Panc1 (cell line): ENCODE measurements around the gene PKP4. TPM values are rescaled to one million over a fixed set of nuclear protein-coding genes. Genes with fewer than 3 reads are reported as not detected.

Source experiments
- ATAC-seq: fragments of 200-7000 bp; cut with Tn5 transposase; 2 replicates; pipeline ENCODE4 v1.9.1; 2020; ENCODE audit warnings: mild to moderate bottlenecking, moderate library complexity
- BruUV-seq: library from RNA; stranded (reverse); fragments of 400-500 nt; replicated peaks from 2 replicates; lab custom pipeline; 2021; lab: Mats Ljungman, UMichigan
- CTCF ChIA-PET: fragments of 300-600 bp; sonication (Branson Sonifier 250); formaldehyde crosslinking; loops from one replicate; lab custom pipeline; 2022; ENCODE audit warnings: antibody characterized with exemption; lab: Charles Lee
- POLR2A ChIA-PET: fragments of 300-600 bp; sonication (Branson Sonifier 250); formaldehyde crosslinking; loops from one replicate; lab custom pipeline; 2022; ENCODE audit warnings: antibody characterized with exemption; lab: Charles Lee
- DNase-seq: peaks from one replicate; pipeline ENCODE4 v3.0.0-alpha.2; 2010; ENCODE audit warnings: low read depth, low spot score
- H3K27ac ChIP-seq: 2 replicates; pipeline ENCODE4 v1.5.1; 2011; ENCODE audit warnings: mild to moderate bottlenecking, low read length, inconsistent platforms
- H3K27me3 ChIP-seq: fragments of 200-500 bp; sonication (Bioruptor generic); 2 replicates; pipeline ENCODE4 v1.6.0; 2014; ENCODE audit warnings: low read length, inconsistent platforms; ENCODE audit not compliant: control insufficient read depth, insufficient read depth
- H3K36me3 ChIP-seq: fragments of 200-500 bp; sonication (Bioruptor generic); 2 replicates; pipeline ENCODE4 v1.5.1; 2014; ENCODE audit warnings: inconsistent platforms, mild to moderate bottlenecking, low read length, moderate library complexity; ENCODE audit not compliant: control insufficient read depth, insufficient read depth
- H3K4me1 ChIP-seq: 2 replicates; pipeline ENCODE4 v1.5.1; 2011; ENCODE audit warnings: inconsistent platforms, mild to moderate bottlenecking, low read length, moderate library complexity; ENCODE audit not compliant: control insufficient read depth, insufficient read depth
- H3K4me3 ChIP-seq, 2 experiments: 2 replicates each; pipeline ENCODE4 v1.5.1; 2011 to 2012; ENCODE audit warnings: low read depth in 2 of 2, low read length in 2 of 2, mild to moderate bottlenecking in 2 of 2, inconsistent platforms in 1 of 2, moderate library complexity in 1 of 2
- H3K9me3 ChIP-seq: fragments of 200-500 bp; sonication (Bioruptor generic); 2 replicates; pipeline ENCODE4 v1.5.1; 2014; ENCODE audit warnings: low read depth, mild to moderate bottlenecking, inconsistent platforms, low read length, moderate library complexity; ENCODE audit not compliant: control insufficient read depth, insufficient read depth
- POLR2AphosphoS5 ChIP-seq: IDR thresholded peaks from 2 replicates; pipeline ENCODE4 v1.6.1; 2012; ENCODE audit warnings: mild to moderate bottlenecking, low read depth, low read length, moderate library complexity
- SIN3A ChIP-seq: IDR thresholded peaks from 2 replicates; pipeline ENCODE4 v1.6.1; 2012; ENCODE audit warnings: low read depth, mild to moderate bottlenecking, low read length, moderate library complexity, borderline replicate concordance; ENCODE audit not compliant: insufficient read depth
- TCF7L2 ChIP-seq: IDR thresholded peaks from 2 replicates; pipeline ENCODE4 v1.6.1; 2011; ENCODE audit warnings: mild to moderate bottlenecking, low read depth, low read length, inconsistent platforms
- in situ Hi-C: cut with HindIII; loops from 2 replicates; pipeline ENCODE4 v1.10.0; 2016; ENCODE audit warnings: low sequenced_read_pairs, low pct_unique_long_range_greater_than_20kb
- intact Hi-C: fragments of 100-400 bp; cut with micrococcal nuclease; formaldehyde crosslinking; loops from one replicate; pipeline ENCODE4 v1.10.0; 2022; ENCODE audit not compliant: unreplicated experiment
- total RNA-seq: library from RNA; stranded (reverse); gene quantifications from one replicate; pipeline ENCODE4 v1.2.1, GENCODE V29; 2021; ENCODE audit not compliant: unreplicated experiment
- TF ChIP-seq, protein P1 (sequence below), 2 experiments: IDR thresholded peaks; 2 replicates each; pipeline ENCODE4 v1.6.1; 2011 to 2012; ENCODE audit warnings: low read depth in 2 of 2, control low read depth in 1 of 2, low read length in 1 of 2, mild to moderate bottlenecking in 1 of 2, moderate library complexity in 1 of 2; ENCODE audit not compliant: insufficient read depth in 1 of 2
- TF ChIP-seq, protein P2 (sequence below): fragments of 450-650 bp; IDR thresholded peaks from 2 replicates; pipeline ENCODE4 v1.5.1; 2017; ENCODE audit warnings: mild to moderate bottlenecking

The PKP4 gene
- total RNA-seq, 1 experiment from 2014 or later = 81.7 TPM

DNA sequence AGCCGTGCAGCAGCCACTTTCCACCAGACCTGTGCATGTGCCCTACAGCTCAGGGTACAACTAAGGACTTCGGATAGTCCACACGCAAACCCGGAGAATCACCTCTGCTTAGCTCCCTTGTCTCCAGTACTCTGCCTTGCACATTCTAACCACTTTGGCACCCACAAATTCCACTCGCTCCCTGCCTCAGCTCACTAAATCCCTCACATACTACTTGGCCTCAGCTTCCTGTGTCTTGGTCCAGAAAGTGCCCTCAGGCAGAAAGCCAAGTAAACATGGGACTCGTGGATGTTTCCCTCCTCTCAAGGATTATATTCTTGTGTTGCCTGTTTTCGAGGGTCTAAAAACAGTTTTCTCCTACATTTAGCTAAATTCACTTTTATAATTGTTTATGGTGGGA lies 180.6 kb downstream of the PKP4 start:
- in situ Hi-C loops = no loop called here
- Histone ChIP-seq H3K27ac (no peak overlapping the region), H3K36me3 (peaks cover 10% of the 10 kb centered on the region), H3K27me3 (no peaks in the 10 kb centered on the region), H3K9me3 (no peaks in the 10 kb centered on the region), H3K4me1 (no peaks in the 10 kb centered on the region), H3K4me3 (no peak overlapping the region)
- intact Hi-C loops = no loop called here
- no peak for TF ChIP-seq POLR2AphosphoS5
- TF ChIP-seq, protein P1, sequence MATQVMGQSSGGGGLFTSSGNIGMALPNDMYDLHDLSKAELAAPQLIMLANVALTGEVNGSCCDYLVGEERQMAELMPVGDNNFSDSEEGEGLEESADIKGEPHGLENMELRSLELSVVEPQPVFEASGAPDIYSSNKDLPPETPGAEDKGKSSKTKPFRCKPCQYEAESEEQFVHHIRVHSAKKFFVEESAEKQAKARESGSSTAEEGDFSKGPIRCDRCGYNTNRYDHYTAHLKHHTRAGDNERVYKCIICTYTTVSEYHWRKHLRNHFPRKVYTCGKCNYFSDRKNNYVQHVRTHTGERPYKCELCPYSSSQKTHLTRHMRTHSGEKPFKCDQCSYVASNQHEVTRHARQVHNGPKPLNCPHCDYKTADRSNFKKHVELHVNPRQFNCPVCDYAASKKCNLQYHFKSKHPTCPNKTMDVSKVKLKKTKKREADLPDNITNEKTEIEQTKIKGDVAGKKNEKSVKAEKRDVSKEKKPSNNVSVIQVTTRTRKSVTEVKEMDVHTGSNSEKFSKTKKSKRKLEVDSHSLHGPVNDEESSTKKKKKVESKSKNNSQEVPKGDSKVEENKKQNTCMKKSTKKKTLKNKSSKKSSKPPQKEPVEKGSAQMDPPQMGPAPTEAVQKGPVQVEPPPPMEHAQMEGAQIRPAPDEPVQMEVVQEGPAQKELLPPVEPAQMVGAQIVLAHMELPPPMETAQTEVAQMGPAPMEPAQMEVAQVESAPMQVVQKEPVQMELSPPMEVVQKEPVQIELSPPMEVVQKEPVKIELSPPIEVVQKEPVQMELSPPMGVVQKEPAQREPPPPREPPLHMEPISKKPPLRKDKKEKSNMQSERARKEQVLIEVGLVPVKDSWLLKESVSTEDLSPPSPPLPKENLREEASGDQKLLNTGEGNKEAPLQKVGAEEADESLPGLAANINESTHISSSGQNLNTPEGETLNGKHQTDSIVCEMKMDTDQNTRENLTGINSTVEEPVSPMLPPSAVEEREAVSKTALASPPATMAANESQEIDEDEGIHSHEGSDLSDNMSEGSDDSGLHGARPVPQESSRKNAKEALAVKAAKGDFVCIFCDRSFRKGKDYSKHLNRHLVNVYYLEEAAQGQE (IDR thresholded peaks at IDR 0.05; ENCODE audit: insufficient read depth in 1 of 2, low read depth in 2 of 2, low read length in 1 of 2) = no peak
- TF ChIP-seq TCF7L2 = no peak
- no TSS peak for BruUV-seq
- ATAC-seq (no peak), DNase-seq (no peak)
- CTCF ChIA-PET = no interaction called here
- POLR2A ChIA-PET = no interaction called here

DNA sequence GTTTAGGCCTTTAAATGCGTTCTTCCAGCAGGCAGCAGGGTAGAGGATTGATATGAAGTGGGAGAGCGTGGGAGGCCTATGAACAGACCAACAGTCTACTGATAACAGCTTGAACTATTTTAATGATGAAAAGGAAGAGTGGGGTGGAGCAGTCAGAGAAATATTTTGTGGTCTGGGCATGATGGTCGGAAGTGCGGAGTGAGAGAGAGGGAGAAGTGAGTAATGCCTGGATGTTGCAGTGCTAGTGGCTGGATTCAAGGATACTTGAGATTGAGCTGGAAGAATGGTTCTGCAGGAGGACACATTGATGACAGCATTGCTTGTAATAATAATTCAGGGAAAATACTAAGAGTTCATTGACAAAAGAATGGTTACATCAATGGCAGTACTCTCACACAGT lies 187.4 kb downstream of the PKP4 start:
- in situ Hi-C loops = no loop called here
- H3K4me3 ChIP-seq = no peak overlapping the region
- BruUV-seq = no TSS peak
- peaks cover 2% of the 10 kb centered on the region; the same call in 1 of the 2 replicates for H3K36me3 ChIP-seq
- H3K9me3 ChIP-seq = no peaks in the 10 kb centered on the region
- ChIA-PET CTCF (interaction anchor here (0.7 kb wide), 1 partner anchor 457 kb away, joined by 3 read pairs; no protein-coding TSS in a partner anchor), POLR2A (no interaction called here)
- no peak for ATAC-seq
- no peak overlapping the region for H3K27ac ChIP-seq
- intact Hi-C loops = no loop called here
- H3K27me3 ChIP-seq = no peaks in the 10 kb centered on the region
- no peaks in the 10 kb centered on the region for H3K4me1 ChIP-seq
- no peak for TF ChIP-seq SIN3A
- TF ChIP-seq, protein P1 (IDR thresholded peaks at IDR 0.05; ENCODE audit: insufficient read depth in 1 of 2, low read depth in 2 of 2, low read length in 1 of 2) = no peak
- TF ChIP-seq, protein P2, sequence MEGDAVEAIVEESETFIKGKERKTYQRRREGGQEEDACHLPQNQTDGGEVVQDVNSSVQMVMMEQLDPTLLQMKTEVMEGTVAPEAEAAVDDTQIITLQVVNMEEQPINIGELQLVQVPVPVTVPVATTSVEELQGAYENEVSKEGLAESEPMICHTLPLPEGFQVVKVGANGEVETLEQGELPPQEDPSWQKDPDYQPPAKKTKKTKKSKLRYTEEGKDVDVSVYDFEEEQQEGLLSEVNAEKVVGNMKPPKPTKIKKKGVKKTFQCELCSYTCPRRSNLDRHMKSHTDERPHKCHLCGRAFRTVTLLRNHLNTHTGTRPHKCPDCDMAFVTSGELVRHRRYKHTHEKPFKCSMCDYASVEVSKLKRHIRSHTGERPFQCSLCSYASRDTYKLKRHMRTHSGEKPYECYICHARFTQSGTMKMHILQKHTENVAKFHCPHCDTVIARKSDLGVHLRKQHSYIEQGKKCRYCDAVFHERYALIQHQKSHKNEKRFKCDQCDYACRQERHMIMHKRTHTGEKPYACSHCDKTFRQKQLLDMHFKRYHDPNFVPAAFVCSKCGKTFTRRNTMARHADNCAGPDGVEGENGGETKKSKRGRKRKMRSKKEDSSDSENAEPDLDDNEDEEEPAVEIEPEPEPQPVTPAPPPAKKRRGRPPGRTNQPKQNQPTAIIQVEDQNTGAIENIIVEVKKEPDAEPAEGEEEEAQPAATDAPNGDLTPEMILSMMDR = no peak
- no peak for TF ChIP-seq POLR2AphosphoS5
- no peak for TF ChIP-seq TCF7L2
- DNase-seq = no peak
